Stimulated activated CD4-positive, alpha-beta T cell treated with anti-CD3 and anti-CD28 coated beads, Interleukin-1b, Interleukin-23, amount 100 ng/mL, for 1 hour (primary cell): ENCODE results near the gene CKLF.
"Not testable (repeated sequence)": the region's sequence is repeated elsewhere in the genome, so short reads cannot be mapped to it uniquely, and the experiment has no call there.

Experiments
- DNase-seq, 2 donors: peaks; one replicate each; pipeline ENCODE4 v3.0.0-alpha.2; 2020; ENCODE audit warnings: low read depth in 2 of 2

Gene CKLF

GRCh38 chr16:66542396-66542795, 10.0 kb upstream of the CKLF start:
- no peak for DNase-seq

GRCh38 chr16:66543541-66543940, 8.8 kb upstream of the CKLF start:
- DNase-seq, result no peak

GRCh38 chr16:66544016-66544757, 8.2 kb upstream of the CKLF start:
- no peak for DNase-seq

DNA sequence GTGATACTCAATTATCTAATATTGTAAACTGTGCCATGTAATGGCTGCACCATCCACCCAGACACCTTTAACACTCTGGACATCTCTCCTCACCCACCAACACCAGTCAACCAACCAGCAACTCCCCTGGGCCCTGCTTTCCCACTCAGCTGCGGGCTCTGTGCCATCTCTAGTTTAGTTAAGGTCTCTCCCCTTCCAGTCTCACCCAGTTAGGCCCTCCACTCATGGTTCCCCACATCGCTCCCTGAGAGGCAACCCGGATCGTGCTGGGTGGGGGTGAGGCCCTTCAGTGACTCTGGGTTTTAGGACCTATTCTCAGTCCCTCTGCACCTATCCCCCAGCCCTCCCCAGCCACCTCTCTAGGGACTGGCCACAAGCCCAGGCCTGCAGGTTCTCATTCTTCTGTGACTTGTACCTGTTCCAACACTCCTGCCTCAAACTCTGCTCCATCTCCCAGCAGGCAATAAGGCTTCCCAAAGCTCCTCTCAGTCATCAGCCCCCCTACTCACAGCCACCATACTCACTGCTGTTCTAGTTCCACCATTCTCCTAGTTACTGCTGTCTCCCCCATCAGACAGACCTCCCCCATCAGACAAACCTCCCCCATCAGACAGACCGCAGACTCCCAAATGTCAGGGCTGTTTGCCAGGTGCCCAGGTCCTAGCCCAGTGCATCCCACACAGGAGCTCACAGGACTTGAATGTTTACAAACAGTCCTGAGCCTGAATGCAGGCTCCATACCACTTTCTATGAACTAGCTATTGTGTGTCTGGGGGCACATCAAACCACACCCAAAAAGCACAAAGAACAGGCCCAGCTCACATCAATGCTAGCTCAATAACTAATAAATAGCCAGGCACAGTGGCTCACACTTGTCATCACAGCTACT, 5.0 kb upstream of the CKLF start:
- no peak for DNase-seq

DNA sequence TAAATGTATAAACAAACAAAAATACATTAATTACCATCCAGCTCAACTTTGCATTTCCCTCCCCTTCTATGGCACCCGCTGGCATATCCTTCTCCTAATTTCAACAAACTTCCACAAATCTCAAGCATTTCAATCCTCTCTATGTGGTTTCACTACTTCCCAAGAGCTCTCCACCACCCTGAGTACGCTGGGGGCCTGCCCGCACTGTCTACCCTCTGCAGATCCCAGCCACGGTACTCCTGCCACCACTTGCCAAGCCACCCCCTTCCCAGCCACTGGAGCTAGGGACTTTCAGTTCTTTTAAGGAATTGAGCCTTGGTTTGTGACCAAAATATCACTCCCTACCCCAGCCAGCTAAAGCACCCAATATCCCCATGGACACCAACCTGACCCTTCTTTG, 4.3 kb upstream of the CKLF start:
- no peak for DNase-seq

DNA sequence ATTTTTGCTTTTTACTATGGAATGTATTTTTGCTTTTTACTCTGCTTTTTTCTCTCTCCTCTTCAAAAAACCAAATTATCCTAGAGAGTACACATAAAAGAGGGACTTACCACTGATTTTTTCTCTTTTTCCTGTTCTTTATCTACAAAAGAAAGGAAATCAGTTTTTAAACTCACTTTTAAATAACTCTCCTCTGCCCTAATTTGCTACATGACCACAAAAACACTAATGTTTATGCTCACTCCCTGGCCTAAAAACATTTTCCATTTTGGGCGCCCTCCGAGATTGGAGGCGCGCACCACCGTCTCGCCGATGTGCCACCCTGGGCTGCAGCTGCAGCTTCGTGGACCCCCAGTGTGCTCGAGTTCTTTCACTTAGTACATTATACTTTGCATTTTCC, 3.5 kb upstream of the CKLF start:
- DNase-seq, result no peak

GRCh38 chr16:66549284-66550131, 2.9 kb upstream of the CKLF start, which contains the start of gene TK2:
Gene TK2 (minus strand): TSS chr16:66550122. CDS start chr16:66550061, 61 bp downstream.
- DNase-seq, result peak in 1 of 2 donors; percentile 41

DNA sequence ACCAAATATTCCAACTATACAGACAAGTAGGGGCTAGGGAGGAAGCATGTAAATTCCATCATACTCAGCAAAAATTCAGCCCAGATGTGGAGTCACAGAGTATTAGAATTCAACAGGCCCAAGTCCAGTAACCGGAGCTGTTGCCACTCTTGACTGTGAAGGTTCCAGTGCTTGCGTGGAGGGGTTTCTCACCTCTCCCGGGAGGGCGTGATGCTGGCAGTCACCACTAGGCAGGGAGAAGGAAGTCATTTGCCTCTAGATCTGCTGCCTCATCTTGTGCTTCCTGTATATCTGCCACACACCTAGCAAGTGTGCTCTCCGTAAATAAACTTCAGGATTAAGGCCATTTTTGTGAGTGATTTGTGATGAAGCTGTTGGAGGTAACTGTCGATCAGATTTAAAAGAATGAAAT, 1.0 kb upstream of the CKLF start:
- no peak for DNase-seq

GRCh38 chr16:66551788-66552285, 539 bp upstream of the CKLF start:
- DNase-seq, result no peak

DNA sequence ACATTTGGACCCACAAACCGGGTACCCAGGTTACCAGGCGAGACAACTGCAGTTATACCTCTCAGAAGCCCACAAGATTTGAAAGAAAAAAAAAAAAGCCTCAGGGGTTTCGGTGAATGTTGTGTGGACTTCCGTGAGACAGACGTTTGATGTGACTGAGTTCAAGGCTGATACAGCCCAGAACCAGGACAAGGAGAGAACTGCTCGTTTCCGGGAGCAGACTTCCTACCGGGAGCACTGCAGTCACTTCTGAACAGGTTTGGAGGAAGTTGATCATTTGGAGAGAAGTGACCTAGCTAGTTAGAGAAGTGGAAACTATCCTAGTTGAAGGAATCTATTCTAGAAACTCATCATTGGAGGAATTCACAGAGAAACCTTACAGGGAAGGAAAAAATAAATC, 847 bp downstream of the CKLF start:
- DNase-seq, result no peak

- DNase-seq, result no peak
Observed at GRCh38 chr16:66554021-66554420, 1.6 kb downstream of the CKLF start.

- no peak for DNase-seq
Observed at GRCh38 chr16:66554495-66554894, 2.1 kb downstream of the CKLF start.

DNA sequence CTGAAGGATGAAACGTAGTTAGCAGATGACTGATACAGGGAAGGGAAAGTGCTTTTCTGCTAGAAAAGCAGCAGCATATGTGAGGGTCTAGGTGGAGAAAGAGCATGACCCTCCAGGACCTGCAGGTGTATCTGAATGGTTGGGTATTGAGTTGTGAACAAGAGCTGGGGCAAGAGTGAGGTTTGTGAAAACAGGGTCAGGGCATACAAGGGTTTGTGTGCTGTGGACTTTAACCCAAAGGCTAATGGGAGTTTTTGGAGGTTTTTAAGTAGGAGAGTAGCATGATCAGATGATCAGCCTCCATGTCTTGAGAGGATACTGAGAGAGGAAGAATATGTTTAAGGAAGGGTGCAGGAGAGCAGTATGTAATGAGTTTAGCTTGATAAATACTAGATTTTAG, 7.7 kb downstream of the CKLF start:
- no peak for DNase-seq

GRCh38 chr16:66561381-66562080, 9.2 kb downstream of the CKLF start:
- no peak for DNase-seq

- DNase-seq, result no peak
Observed at GRCh38 chr16:66562409-66562808, 10.0 kb downstream of the CKLF start.

DNA sequence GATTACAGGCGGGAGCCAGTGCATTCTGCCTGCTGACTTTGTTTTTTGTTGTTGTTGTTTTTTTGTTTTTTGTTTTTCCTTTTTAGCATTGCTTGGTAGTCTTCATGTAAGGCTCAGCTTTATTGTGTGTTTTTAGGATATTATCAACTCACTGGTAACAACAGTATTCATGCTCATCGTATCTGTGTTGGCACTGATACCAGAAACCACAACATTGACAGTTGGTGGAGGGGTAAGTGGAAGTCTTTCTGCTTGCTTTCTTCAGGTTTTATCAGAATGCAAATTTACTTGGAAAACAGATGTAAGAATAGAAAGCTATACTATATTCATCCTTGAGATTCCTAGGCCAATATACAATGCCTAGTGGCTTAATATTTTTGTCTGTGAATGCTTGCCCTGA, 10.6 kb downstream of the CKLF start:
- no peak for DNase-seq

- no peak for DNase-seq
Observed at GRCh38 chr16:66563574-66564334, 11.4 kb downstream of the CKLF start.

DNA sequence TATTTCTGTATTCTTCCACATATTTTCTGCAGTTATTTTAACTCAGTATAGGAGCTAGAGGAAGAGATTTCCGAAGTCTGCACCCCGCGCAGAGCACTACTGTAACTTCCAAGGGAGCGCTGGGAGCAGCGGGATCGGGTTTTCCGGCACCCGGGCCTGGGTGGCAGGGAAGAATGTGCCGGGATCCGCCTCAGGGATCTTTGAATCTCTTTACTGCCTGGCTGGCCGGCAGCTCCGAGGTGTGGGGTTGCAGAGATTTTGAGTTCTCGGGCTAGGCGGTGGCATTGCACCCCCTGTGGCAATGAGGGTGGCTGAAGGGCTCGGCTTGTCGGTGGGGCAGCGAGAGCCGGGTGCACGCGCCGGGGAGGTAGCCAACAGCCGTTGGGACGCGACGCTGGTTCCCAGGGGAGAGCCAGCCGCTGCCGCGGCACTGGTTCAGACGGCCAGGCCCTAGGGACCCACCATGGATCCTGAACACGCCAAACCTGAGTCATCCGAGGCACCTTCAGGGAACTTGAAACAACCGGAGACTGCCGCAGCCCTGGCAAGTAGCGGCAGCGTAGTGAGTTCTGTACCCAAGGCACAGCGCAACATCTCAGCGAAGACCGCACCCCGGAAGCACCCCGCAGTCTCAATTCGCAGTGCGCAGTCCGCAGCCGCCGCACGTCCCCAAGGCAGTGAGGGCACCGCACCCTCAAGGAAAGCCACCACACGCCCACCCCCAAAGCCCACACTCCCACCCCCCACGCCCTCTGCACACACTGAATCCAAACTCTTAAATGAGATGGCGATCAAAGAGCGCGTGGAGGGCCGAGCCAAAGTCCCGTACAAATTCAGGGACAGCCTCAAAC, 13.9 kb downstream of the CKLF start, which contains the start of gene CMTM1:
Gene CMTM1 (plus strand): TSS at position 389 of the 851 bp plus-strand sequence. CDS start 75 bp downstream, at position 464.
- DNase-seq, result no peak

- DNase-seq, result not testable (repeated sequence)
Observed at GRCh38 chr16:66567270-66567669, 14.9 kb downstream of the CKLF start.
